Brain pericyte (primary cell): Measurements from ENCODE around the gene SPRR1A.
A peak's percentile ranks its signal among the peaks of the same experiment; 100 is the strongest.
"Not testable (repeated sequence)": the region's sequence is repeated elsewhere in the genome, so short reads cannot be mapped to it uniquely, and the experiment has no call there.

ENCODE experiments used
- DNase-seq: peaks from one replicate; pipeline ENCODE4 v3.0.0-alpha.2; 2012; ENCODE audit warnings: low read depth, low spot score

SPRR1A gene

GRCh38 chr1:152972196-152972886, 11.5 kb upstream of the SPRR1A start:
- DNase-seq, result no peak

DNA sequence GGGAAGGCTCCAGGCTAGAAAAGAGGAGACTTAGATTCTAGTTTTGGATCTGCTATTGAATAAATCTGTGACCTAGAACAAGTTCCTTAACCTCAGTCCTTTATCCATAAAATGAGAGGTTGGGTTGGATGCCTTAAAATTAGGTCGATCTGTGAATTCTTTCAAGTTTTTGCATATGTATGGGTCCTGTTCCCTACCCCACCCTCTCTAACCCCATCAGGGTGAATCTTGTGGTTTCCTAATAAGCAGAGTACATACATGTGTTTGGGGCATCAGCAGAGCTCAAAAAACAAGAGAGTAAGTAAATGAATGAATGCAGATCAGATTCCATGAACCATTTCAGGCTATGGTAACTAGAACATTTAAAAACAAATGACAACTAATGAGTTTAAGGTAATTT, 7.2 kb upstream of the SPRR1A start:
- no peak for DNase-seq

DNA sequence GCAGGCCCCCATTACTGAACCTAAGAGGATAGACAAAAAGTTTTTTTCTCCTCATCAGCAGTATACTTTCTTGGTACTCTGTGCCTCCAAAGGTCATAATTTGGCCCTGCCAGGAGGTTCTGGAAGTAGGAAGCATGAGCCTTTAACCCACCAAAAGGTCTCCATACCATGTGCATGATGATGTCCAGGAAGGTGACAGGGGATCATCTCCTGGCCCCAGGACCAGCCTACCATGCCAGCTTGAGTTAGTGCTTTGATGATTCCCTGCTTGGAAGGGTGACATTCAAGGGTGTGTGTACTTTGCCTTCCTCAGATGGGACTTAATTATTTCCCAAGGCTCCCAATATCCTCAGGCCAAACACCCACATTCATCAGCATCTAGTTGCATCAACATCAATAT, 6.3 kb upstream of the SPRR1A start:
- DNase-seq, result no peak

GRCh38 chr1:152980676-152981075, 3.2 kb upstream of the SPRR1A start:
- DNase-seq, result no peak

- peak; percentile 2 for DNase-seq
Observed at GRCh38 chr1:152981146-152981871, 2.6 kb upstream of the SPRR1A start.

DNA sequence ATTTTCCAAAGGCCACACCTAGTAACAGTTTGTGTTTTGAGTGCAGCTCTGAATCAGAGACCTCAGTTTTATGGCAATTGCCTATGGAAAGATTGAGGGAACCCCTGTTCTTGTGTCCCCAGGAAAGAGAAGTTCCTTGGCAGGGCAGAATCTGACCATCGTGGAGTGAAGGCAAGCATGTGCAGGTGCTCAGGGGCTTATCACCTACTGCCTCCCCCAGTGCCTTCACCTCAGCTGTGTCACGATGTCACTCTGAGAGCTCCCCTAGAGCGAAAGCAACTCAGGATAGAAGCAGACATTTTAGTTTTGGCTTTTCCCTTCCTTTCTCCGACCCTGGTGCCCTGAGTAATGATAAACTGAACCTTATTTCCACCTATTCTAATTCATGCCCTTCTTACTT, 1.8 kb upstream of the SPRR1A start:
- DNase-seq, result no peak

GRCh38 chr1:152983234-152983633, 647 bp upstream of the SPRR1A start:
- DNase-seq, result no peak

- DNase-seq, result no peak
Observed at GRCh38 chr1:152986578-152986977, 2.7 kb downstream of the SPRR1A start.

GRCh38 chr1:152993186-152993585, 9.3 kb downstream of the SPRR1A start:
- no peak for DNase-seq

DNA sequence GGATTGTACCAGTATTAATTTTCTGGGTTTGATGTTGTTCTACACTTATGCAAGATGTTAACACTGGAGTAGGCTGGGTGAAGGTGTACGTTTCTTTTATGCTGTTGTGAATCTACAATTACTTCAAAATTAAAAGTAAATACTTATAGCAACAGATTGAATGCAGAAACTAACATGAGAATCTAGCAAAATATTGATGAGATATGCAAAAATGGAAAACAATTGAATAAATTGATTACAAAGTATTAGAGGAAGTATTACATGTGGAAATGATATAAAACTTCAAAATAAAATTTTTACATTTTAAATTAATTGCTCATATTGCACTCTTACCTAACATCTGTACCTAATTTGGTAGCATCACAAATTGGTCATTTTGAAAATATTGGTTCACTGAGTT, 12.0 kb downstream of the SPRR1A start:
- DNase-seq, result no peak

GRCh38 chr1:152996633-152997400, 12.9 kb downstream of the SPRR1A start:
- DNase-seq, result no peak

DNA sequence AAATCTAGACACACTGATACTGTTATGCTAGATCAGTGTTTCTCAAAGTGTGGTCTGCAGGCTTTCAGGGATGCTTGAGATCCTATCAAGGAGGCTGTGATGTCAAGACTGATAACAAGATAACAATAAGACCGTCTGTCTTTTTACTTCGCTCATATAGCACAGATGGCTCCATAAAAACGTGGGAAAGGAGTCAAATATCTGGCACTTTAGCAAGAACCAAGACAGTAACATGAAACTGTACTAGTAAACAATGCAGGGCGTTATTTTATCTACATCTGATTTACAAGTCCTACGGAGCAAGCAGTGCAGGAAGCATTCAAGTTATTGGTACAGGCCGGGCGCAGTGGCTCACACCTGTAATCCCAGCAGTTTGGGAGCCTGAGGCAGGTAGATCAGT, 14.0 kb downstream of the SPRR1A start:
- DNase-seq, result no peak

DNA sequence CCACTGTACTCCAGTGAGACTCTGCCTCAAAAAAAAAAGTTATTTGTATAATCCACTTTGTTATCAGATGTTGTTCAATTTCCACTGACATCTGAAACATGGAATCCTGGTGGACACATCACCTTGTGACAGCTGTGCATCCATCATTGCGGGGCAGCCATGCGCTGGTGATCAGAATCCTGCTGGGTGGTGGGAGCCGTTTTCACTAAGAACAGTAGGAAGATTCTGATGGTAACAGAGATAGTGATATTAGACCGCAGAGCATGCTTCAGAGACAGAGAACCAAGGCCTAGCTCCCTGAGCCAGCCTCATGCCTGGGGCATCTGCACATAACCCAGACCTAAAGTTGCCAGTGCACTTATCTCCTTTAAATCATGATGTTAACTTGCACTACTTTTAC, 14.6 kb downstream of the SPRR1A start:
- DNase-seq, result no peak

DNA sequence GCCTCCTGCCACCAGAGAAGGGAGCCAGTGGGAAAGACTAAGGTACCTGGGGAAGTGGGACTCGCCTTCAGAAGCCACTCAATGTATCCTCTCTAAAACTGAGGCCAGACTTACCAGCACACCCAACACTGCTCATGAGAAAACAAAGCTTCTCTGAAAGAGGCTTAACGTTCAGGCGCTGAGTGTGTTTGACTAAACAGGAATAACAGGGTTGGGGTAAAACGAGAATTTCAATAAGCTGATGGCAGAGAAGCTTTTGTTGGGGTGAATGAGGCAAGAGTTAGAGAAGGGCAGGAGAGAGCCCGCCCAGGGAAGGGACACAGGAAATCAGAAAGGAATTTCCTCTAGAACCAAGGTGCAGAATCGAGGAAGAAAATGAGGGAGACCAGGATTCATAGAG, 15.9 kb downstream of the SPRR1A start:
- no peak for DNase-seq

DNA sequence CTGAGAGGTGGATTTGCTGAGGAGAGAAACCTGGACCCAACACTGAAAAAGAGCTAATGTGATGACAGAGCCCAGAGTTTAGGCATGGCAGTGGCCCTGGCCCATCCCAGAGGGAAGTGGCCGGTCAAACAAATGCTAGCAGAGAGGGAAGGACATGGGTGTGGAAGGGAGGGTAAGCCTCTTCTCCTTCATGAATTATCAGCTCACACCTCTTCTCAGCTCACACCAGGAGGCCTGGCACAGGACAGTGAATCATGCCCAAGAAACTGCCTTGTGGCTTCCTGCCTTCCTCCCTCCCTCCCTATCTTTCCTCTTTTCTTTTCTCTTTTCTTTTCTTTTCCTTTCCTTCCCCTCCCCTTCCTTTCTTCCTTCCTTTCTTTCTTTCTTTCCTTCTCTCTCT, 16.4 kb downstream of the SPRR1A start:
- no peak for DNase-seq

DNA sequence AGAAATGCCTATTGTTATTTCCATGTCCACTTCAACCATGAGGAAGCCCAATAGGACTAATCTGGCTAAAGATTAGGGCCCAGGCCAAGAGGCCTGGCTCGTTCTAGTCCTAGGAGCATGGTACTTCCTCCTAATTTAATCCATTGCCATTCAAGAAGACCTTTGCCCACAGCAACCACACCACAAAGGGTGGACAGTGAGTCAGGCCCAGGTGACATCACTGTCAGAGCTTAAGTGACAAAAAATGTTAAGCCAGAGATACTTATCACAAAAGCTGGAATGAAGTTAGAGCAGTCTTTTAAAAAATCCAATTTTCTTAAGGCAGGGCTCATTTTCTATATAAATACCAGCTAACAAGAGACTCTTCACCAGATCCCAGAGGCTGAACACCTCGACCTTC, 17.5 kb downstream of the SPRR1A start, which contains the start of gene SPRR3:
SPRR3 (plus strand) TSS at position 368 of the 400 bp plus-strand sequence. CDS start 1,272 bp downstream, outside the sequence.
- DNase-seq, result no peak

DNA sequence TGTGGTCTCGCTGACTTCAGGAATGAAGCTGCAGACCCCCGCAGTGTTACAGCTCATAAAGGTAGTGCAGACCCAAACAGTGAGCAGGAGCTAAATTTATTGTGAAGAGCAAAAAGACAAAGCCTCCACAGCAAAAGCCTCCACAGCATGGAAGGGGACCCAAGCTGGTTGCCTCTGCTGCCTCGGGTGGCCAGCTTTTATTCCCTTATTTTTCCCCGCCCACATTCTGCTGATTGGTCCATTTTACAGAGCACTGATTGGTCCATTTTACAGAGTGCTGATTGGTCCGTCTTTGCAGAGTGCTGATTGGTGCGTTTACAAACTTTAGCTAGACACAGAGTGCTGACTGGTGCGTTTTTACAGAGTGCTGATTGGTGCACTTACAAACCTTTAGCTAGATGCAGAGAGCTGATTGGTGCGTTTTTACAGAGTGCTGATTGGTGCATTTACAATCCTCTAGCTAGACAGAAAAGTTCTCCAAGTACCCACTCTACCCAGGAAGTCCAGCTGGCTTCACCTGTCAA, 27.4 kb downstream of the SPRR1A start:
- DNase-seq, result not testable (repeated sequence)

- DNase-seq, result not testable (repeated sequence)
Observed at GRCh38 chr1:153021829-153022228, 37.9 kb downstream of the SPRR1A start.

DNA sequence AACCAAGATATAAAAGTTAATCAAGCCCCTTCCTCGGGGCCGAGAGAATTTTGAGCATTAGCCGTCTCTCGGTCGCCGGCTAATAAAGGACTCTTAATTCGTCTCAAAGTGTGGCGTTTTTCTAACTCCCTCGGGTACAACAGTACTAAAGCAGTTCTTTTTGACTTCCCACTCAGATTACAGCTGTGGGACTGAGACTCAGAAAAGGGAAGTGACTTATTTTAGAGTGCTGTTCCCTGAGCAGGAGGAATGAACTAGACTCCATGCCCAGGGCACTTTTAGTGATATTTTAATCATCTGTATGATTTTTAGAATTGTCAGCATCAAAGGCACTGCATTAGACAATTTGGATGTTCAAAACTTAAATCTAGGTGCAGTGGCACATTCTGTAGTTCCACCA, 38.5 kb downstream of the SPRR1A start:
- DNase-seq, result not testable (repeated sequence)

DNA sequence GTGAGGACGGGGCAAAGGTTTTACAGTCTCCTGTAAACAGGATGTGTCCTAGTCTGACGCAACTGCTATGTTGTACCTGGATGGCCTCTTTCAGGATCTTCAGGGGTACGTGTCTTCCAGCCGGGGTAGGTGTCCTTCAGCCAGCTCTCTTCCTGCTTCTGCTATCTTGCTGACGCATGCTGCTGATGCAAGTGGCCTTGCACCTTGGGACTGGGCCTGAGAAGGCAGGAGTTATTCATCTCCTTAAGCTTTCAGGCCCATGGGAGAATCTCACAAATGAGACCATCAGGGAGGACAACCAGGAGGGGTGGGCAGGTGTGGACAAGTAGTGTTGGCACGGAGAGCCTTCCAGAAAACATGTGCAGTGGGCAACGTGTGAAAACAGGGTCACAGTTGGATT, 39.2 kb downstream of the SPRR1A start:
- no peak for DNase-seq

- DNase-seq, result no peak
Observed at GRCh38 chr1:153024413-153024812, 40.5 kb downstream of the SPRR1A start.

DNA sequence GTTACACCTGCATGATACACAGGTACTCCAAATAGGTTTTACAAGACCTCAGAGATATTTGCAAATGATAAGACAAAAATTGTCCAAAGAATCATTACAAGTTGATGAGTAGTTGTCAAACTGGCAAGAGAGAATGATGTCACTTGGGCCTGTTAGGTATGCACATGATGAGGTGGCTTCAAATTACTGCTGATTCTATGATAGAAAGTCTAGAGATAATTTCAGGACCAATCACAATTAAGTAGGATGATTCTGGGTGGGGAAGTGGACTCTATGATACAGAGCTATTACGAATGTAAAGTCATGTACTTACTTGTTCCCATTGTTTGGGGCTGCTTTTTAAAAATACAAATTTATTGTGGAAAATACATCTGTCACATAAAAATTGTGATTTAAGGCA, 41.9 kb downstream of the SPRR1A start:
- DNase-seq, result no peak
